Neuronal stem cell (in vitro differentiated cells): ENCODE measurements around the gene FHOD3.

Experiments
- DNase-seq: peaks from one replicate; pipeline ENCODE4 v3.0.0-alpha.2; 2013; ENCODE audit warnings: low spot score
- H2AFZ ChIP-seq: one replicate; pipeline ENCODE4 v1.6.1; 2013; ENCODE audit warnings: mild to moderate bottlenecking, low read length, inconsistent platforms
- H2AK5ac ChIP-seq: 2 replicates; pipeline ENCODE4 v1.6.1; 2013; ENCODE audit warnings: low read depth, mild to moderate bottlenecking, inconsistent platforms, low read length, moderate library complexity, mixed read lengths
- H2BK120ac ChIP-seq: 2 replicates; pipeline ENCODE4 v1.6.1; 2013; ENCODE audit warnings: low read depth, mild to moderate bottlenecking, inconsistent platforms, low read length, moderate library complexity, mixed read lengths
- H2BK12ac ChIP-seq: one replicate; pipeline ENCODE4 v1.6.1; 2013; ENCODE audit warnings: low read length, inconsistent platforms
- H2BK15ac ChIP-seq: 2 replicates; pipeline ENCODE4 v1.6.1; 2013; ENCODE audit warnings: mild to moderate bottlenecking, low read length, inconsistent platforms, mixed read lengths
- H2BK5ac ChIP-seq: one replicate; pipeline ENCODE4 v1.6.1; 2013; ENCODE audit warnings: inconsistent platforms, mild to moderate bottlenecking, low read length, moderate library complexity
- H3K14ac ChIP-seq: one replicate; pipeline ENCODE4 v1.6.1; 2013; ENCODE audit warnings: low read length, inconsistent platforms
- H3K18ac ChIP-seq: 2 replicates; pipeline ENCODE4 v1.6.1; 2013; ENCODE audit warnings: low read length, inconsistent platforms
- H3K23ac ChIP-seq: 2 replicates; pipeline ENCODE4 v1.6.1; 2013; ENCODE audit warnings: low read depth, mild to moderate bottlenecking, mixed read lengths, low read length, inconsistent platforms; ENCODE audit not compliant: poor library complexity
- H3K27ac ChIP-seq: replicated peaks from 3 replicates; pipeline ENCODE4 v1.5.1; 2013; ENCODE audit warnings: low read length, inconsistent platforms
- H3K27me3 ChIP-seq, 3 experiments: 2 replicates each; pipeline ENCODE4 v1.6.1; 2013; ENCODE audit warnings: low read length in 3 of 3, mild to moderate bottlenecking in 2 of 3, inconsistent platforms in 1 of 3, low read depth in 1 of 3, mixed read lengths in 1 of 3, moderate library complexity in 1 of 3; ENCODE audit not compliant: control insufficient read depth in 3 of 3, insufficient read depth in 3 of 3
- H3K36me3 ChIP-seq, 2 donors: replicated peaks in 1 of 2; 2 replicates each; pipeline ENCODE4 v1.6.1; 2013; ENCODE audit warnings: low read length in 2 of 2; ENCODE audit not compliant: control insufficient read depth in 2 of 2, insufficient read depth in 2 of 2
- H3K4ac ChIP-seq: 2 replicates; pipeline ENCODE4 v1.6.1; 2013; ENCODE audit warnings: inconsistent platforms, mild to moderate bottlenecking, low read length, moderate library complexity
- H3K4me1 ChIP-seq, 2 donors: 1 replicate in 1 of 2; 2 replicates in 1 of 2; pipeline ENCODE4 v1.6.1; 2013; ENCODE audit warnings: low read length in 2 of 2, low read depth in 1 of 2; ENCODE audit not compliant: control insufficient read depth in 2 of 2, insufficient read depth in 1 of 2
- H3K4me2 ChIP-seq: one replicate; pipeline ENCODE4 v1.6.1; 2013; ENCODE audit warnings: mild to moderate bottlenecking, low read length, inconsistent platforms; ENCODE audit not compliant: insufficient read depth, poor library complexity, severe bottlenecking
- H3K4me3 ChIP-seq, 2 donors: 2 replicates each; pipeline ENCODE4 v1.5.1; 2013; ENCODE audit warnings: low read length in 2 of 2, mild to moderate bottlenecking in 2 of 2, inconsistent platforms in 1 of 2, moderate library complexity in 1 of 2
- H3K79me1 ChIP-seq: one replicate; pipeline ENCODE4 v1.6.1; 2013; ENCODE audit warnings: low read depth, mild to moderate bottlenecking, inconsistent platforms, low read length, moderate library complexity
- H3K9ac ChIP-seq: one replicate; pipeline ENCODE4 v1.6.1; 2013; ENCODE audit warnings: mild to moderate bottlenecking, low read depth, low read length, inconsistent platforms; ENCODE audit not compliant: poor library complexity
- H3K9me3 ChIP-seq, 2 donors: replicated peaks in 1 of 2; 2 replicates each; pipeline versions ENCODE3 to v1.6.1; 2013; ENCODE audit warnings: low read length in 2 of 2, mild to moderate bottlenecking in 2 of 2, inconsistent platforms in 1 of 2, low read depth in 1 of 2, mixed read lengths in 1 of 2, moderate library complexity in 1 of 2; ENCODE audit not compliant: control insufficient read depth in 2 of 2, insufficient read depth in 1 of 2
- H4K8ac ChIP-seq: one replicate; pipeline ENCODE4 v1.6.1; 2013; ENCODE audit warnings: low read depth, mild to moderate bottlenecking, inconsistent platforms, low read length, moderate library complexity
- H4K91ac ChIP-seq: one replicate; pipeline ENCODE4 v1.6.1; 2013; ENCODE audit warnings: low read length, low read depth, mild to moderate bottlenecking, inconsistent platforms; ENCODE audit not compliant: poor library complexity
- WGBS, 2 donors: extraction: QIAGEN DNeasy Blood & Tissue Kit; methylation state at CpG; one replicate each; pipeline ENCODE4 v1.1.7; 2013; ENCODE audit warnings: missing lambda C conversion rate in 2 of 2, mixed read lengths in 1 of 2; ENCODE audit not compliant: insufficient read length in 2 of 2, insufficient replicate concordance in 1 of 2; ENCODE audit errors: extremely low coverage in 2 of 2; 5-methylcytosine and 5-hydroxymethylcytosine counted together

FHOD3 gene

GRCh38 chr18:36505665-36506064, 208.2 kb downstream of the FHOD3 start:
- no peak overlapping the region for H2BK15ac ChIP-seq
- H2BK5ac ChIP-seq, result no peak overlapping the region
- H2BK120ac ChIP-seq, result no peak overlapping the region
- H3K27me3 ChIP-seq, result no peaks in the 10 kb centered on the region
- no peak overlapping the region for H3K18ac ChIP-seq
- H3K4me2 ChIP-seq, result no peak overlapping the region
- H4K8ac ChIP-seq, result no peak overlapping the region
- no peak overlapping the region for H3K27ac ChIP-seq
- no peak overlapping the region for H3K23ac ChIP-seq
- no peak overlapping the region for H3K9ac ChIP-seq
- peaks cover 0 to 3% of the 10 kb centered on the region in 2 donors for H3K4me1 ChIP-seq
- H2BK12ac ChIP-seq, result no peak overlapping the region
- peaks cover 0 to 3% of the 10 kb centered on the region in 2 donors for H3K9me3 ChIP-seq
- no peaks in the 10 kb centered on the region for H3K79me1 ChIP-seq
- H2AK5ac ChIP-seq, result no peak overlapping the region
- no peak overlapping the region for H3K4ac ChIP-seq
- no peak overlapping the region for H4K91ac ChIP-seq
- no peak for DNase-seq
- H2AFZ ChIP-seq, result no peak overlapping the region
- peaks cover 11 to 53% of the 10 kb centered on the region in 2 donors for H3K36me3 ChIP-seq
- no CpG with 5 or more reads among the region's 1 CpG for WGBS, 2 donors
- H3K14ac ChIP-seq, result no peak overlapping the region
- H3K4me3 ChIP-seq, result no peak overlapping the region

GRCh38 chr18:36509646-36510197, 212.2 kb downstream of the FHOD3 start:
- peaks cover 0 to 8% of the 10 kb centered on the region in 2 donors for H3K4me1 ChIP-seq
- DNase-seq, result no peak

GRCh38 chr18:36511791-36512352, 214.4 kb downstream of the FHOD3 start:
- H3K14ac ChIP-seq, result no peak overlapping the region
- H3K9me3 ChIP-seq, result no peaks in the 10 kb centered on the region
- H2AK5ac ChIP-seq, result no peak overlapping the region
- H3K23ac ChIP-seq, result no peak overlapping the region
- H2BK12ac ChIP-seq, result no peak overlapping the region
- no peaks in the 10 kb centered on the region for H3K79me1 ChIP-seq
- no peak overlapping the region for H2BK15ac ChIP-seq
- no peak overlapping the region for H2BK120ac ChIP-seq
- H3K4me3 ChIP-seq, result no peak overlapping the region
- H3K27me3 ChIP-seq, result no peaks in the 10 kb centered on the region
- no peak overlapping the region for H4K91ac ChIP-seq
- H2AFZ ChIP-seq, result no peak overlapping the region
- peaks cover 3 to 13% of the 10 kb centered on the region in 2 donors for H3K4me1 ChIP-seq
- H3K18ac ChIP-seq, result no peak overlapping the region
- no peak overlapping the region for H3K4ac ChIP-seq
- H3K4me2 ChIP-seq, result no peak overlapping the region
- no CpG with 5 or more reads among the region's 5 CpGs for WGBS, 2 donors
- H4K8ac ChIP-seq, result no peak overlapping the region
- no peak for DNase-seq
- no peak overlapping the region for H3K27ac ChIP-seq
- no peak overlapping the region for H3K9ac ChIP-seq
- peaks cover 0 to 51% of the 10 kb centered on the region in 2 donors for H3K36me3 ChIP-seq
- H2BK5ac ChIP-seq, result no peak overlapping the region

More at GRCh38 chr18:36509646-36510197, 212.2 kb downstream of the FHOD3 start:
- Histone ChIP-seq H3K27ac (no peak overlapping the region), H3K4me2 (no peak overlapping the region), H3K14ac (no peak overlapping the region), H3K18ac (no peak overlapping the region), H3K9ac (no peak overlapping the region), H3K36me3 (peaks cover 2 to 52% of the 10 kb centered on the region in 2 donors), H3K4ac (no peak overlapping the region), H3K79me1 (no peaks in the 10 kb centered on the region), H2AK5ac (no peak overlapping the region), H2BK15ac (no peak overlapping the region), H3K4me3 (no peak overlapping the region), H3K9me3 (peaks cover 0 to 3% of the 10 kb centered on the region in 2 donors), H2AFZ (no peak overlapping the region), H3K23ac (no peak overlapping the region), H4K8ac (no peak overlapping the region), H2BK12ac (no peak overlapping the region), H2BK120ac (no peak overlapping the region), H2BK5ac (no peak overlapping the region), H3K27me3 (no peaks in the 10 kb centered on the region), H4K91ac (no peak overlapping the region)
- WGBS, 2 donors, result no CpG with 5 or more reads among the region's 9 CpGs

- WGBS, 2 donors, result no CpG with 5 or more reads among the region's 5 CpGs
- no peak overlapping the region for H2BK12ac ChIP-seq
- no peaks in the 10 kb centered on the region for H3K9me3 ChIP-seq
- no peak overlapping the region for H2AFZ ChIP-seq
- H2BK5ac ChIP-seq, result no peak overlapping the region
- H3K18ac ChIP-seq, result no peak overlapping the region
- H2BK120ac ChIP-seq, result no peak overlapping the region
- H4K8ac ChIP-seq, result no peak overlapping the region
- H3K14ac ChIP-seq, result no peak overlapping the region
- H3K36me3 ChIP-seq, result peaks cover 0 to 41% of the 10 kb centered on the region in 2 donors
- no peaks in the 10 kb centered on the region for H3K79me1 ChIP-seq
- no peaks in the 10 kb centered on the region for H3K27me3 ChIP-seq
- H3K23ac ChIP-seq, result no peak overlapping the region
- H2AK5ac ChIP-seq, result no peak overlapping the region
- no peak overlapping the region for H4K91ac ChIP-seq
- no peak overlapping the region for H2BK15ac ChIP-seq
- peaks cover 3 to 11% of the 10 kb centered on the region in 2 donors for H3K4me1 ChIP-seq
- no peak for DNase-seq
- H3K4me3 ChIP-seq, result no peak overlapping the region
- no peak overlapping the region for H3K4me2 ChIP-seq
- no peak overlapping the region for H3K27ac ChIP-seq
- H3K9ac ChIP-seq, result no peak overlapping the region
- H3K4ac ChIP-seq, result no peak overlapping the region
Observed at GRCh38 chr18:36513556-36513955, 216.0 kb downstream of the FHOD3 start.
